GM13976 (cell line): ENCODE results near the gene LRP1B.

Source experiments
- DNase-seq: peaks from one replicate; pipeline ENCODE4 v3.0.0; 2012; ENCODE audit warnings: low spot score
- CTCF ChIP-seq: IDR thresholded peaks from 2 replicates; pipeline ENCODE4 v1.5.1; 2012; ENCODE audit warnings: borderline replicate concordance, mild to moderate bottlenecking; ENCODE audit not compliant: insufficient read depth; ENCODE audit errors: extremely low read depth, missing control alignments, control extremely low read depth
- in situ Hi-C: fragments of 300-500 bp; cut with MboI; formaldehyde crosslinking; loops from one replicate; pipeline ENCODE4 v1.12.0; 2022; ENCODE audit warnings: low sequenced_read_pairs, mixed read lengths, inconsistent platforms; ENCODE audit not compliant: unreplicated experiment

LRP1B gene

GRCh38 chr2:141791521-141791920 is 339.3 kb downstream of the LRP1B start:
- no peak for TF ChIP-seq CTCF
- in situ Hi-C loops = no loop called here
- DNase-seq = no peak

DNA sequence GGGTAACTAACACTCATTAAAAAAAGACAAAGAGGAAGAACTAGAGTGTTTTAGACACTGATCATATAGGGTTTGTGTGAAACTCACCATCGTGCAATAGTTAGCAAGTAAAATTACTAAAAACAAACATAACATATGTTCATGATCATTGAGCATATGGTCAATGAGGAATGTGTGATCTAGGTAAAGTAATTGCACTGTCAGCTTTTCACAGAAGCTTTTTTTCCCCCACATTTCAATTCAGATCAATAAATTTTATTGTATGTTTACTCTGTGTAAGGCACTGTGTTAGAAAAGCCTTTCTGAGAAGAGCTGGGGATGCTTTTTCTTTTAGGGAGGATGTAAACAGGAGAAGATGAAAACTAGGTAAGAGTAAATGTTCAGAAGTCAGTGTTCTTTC is 348.2 kb downstream of the LRP1B start:
- in situ Hi-C loops = no loop called here
- TF ChIP-seq CTCF = no peak
- no peak for DNase-seq

DNA sequence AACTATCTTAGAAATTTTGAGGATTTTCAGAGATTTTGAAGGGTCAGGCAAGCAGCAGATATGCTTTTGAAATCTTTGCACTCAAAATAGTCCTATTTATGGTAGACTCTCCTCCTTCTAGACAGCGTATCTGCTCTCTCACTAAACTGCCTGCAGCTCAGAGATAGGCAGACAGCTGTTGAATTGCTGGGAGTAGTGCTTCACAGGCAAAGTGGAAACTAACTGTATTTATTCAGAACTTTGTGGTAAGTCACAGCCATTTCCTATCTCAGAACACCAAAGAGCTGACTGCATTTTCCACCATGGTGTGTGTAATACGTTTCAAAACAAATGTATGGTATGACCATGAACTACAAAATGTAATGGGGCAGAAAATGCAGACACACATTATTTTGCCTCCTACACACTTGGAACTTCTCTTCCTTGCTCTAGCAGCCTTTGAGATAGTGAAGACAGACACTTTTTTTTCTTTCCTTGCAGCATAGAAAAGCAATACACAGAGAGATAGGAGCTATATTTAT is 352.4 kb downstream of the LRP1B start:
- no peak for DNase-seq
- TF ChIP-seq CTCF = no peak
- in situ Hi-C loops = no loop called here

DNA sequence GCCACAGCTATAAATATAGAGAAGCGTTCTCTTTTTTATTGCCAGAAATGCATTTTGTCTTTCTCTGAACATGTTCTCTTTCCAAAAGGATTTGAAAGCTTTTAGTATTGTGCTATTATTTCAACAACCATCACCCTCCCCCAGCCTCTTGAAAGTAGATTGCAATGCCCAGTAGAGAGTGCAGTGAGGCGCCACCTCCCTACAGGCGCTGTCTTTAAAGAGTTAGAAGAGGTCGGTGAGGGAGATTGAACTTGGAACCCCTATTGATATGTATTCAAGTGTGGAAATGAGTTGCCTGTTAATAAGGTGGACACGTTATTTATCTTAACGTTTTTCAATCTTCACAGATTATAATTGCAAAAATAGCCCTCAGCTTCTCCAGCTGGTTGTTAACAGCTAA is 360.3 kb downstream of the LRP1B start:
- TF ChIP-seq CTCF = no peak
- no peak for DNase-seq
- in situ Hi-C loops = no loop called here

DNA sequence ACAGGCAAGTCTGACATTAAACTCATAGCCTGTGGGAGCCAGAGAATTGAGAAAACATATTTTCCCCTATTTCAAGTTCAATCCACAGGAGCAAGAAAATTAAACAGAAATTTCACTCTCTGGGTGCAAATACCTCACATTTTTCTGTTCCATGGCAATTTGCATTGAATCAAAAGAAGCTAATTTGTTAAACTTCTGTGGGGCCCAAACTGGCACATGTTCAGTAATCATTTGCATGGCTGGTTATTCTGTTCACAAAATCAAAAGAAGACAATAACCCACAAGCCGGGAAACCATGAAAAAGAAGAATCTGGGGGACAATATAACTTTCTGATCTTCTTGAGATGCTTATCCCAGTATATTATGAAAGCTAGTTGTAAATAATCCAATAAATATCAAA is 363.1 kb downstream of the LRP1B start:
- no peak for DNase-seq
- no peak for TF ChIP-seq CTCF
- in situ Hi-C loops = no loop called here

GRCh38 chr2:141767051-141767450 is 363.8 kb downstream of the LRP1B start:
- TF ChIP-seq CTCF = no peak
- in situ Hi-C loops = no loop called here
- no peak for DNase-seq

DNA sequence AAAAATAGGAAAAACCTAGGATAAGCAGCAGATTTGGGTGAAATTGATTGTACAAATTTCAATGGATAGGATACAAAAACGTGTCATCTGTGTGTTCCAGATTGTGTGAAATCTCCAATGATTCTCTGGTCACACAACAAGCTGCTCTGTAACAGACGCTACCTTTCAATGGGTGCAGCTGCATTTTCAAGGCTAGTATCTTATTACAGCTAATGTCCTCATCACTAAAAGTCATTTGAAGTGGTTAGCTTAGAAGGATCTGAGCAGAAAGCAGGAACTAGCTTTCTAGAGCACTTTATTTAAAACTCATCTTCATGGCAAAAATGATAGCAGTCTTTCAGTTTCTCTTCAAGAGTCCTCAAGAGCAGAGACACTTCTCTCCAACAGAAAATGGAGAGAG is 364.6 kb downstream of the LRP1B start:
- in situ Hi-C loops = no loop called here
- TF ChIP-seq CTCF = no peak
- no peak for DNase-seq
